IPS-18a (cell line): ENCODE results near the gene METTL21C.

Experiments used
- H3K27ac ChIP-seq: one replicate; pipeline ENCODE4 v1.5.1; 2013; ENCODE audit warnings: low read length
- H3K27me3 ChIP-seq: one replicate; pipeline ENCODE4 v1.6.1; 2013; ENCODE audit warnings: mild to moderate bottlenecking, low read length; ENCODE audit not compliant: control insufficient read depth, insufficient read depth
- H3K36me3 ChIP-seq: one replicate; pipeline ENCODE4 v1.6.1; 2013; ENCODE audit warnings: low read depth, low read length; ENCODE audit not compliant: control insufficient read depth
- H3K4me1 ChIP-seq: one replicate; pipeline ENCODE4 v1.6.1; 2013; ENCODE audit warnings: low read depth, low read length; ENCODE audit not compliant: control insufficient read depth
- H3K4me3 ChIP-seq: one replicate; pipeline ENCODE4 v1.5.1; 2013; ENCODE audit warnings: low read length
- H3K9ac ChIP-seq: one replicate; pipeline ENCODE4 v1.6.1; 2013; ENCODE audit warnings: mild to moderate bottlenecking, low read length, moderate library complexity
- H3K9me3 ChIP-seq: one replicate; pipeline ENCODE4 v1.6.1; 2013; ENCODE audit warnings: low read depth, low read length; ENCODE audit not compliant: control insufficient read depth

The METTL21C gene

DNA sequence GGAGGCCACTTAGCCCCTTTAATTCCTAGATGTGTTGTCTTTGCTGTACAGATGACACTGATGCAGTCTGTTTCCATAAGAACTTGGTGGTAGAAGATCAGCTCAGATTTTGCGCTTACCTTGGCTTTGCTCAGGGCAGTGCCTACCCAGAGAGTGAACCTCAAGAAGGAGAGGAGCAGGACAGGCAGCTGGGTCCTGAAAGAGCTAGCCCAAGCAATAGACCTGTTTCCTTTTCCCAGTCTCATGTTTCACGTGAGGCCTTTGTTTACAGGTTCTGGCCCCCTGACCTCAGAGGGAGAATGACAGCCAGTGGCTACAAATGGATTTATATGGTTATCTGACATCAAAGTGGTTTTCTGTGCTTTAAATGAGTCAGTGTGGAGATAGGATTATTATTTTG lies 40.1 kb downstream of the METTL21C start:
- Histone ChIP-seq H3K9ac (no peak overlapping the region), H3K36me3 (peaks cover 48% of the 10 kb centered on the region), H3K4me3 (no peak overlapping the region), H3K9me3 (no peaks in the 10 kb centered on the region), H3K27ac (no peak overlapping the region), H3K27me3 (no peaks in the 10 kb centered on the region), H3K4me1 (no peaks in the 10 kb centered on the region)

DNA sequence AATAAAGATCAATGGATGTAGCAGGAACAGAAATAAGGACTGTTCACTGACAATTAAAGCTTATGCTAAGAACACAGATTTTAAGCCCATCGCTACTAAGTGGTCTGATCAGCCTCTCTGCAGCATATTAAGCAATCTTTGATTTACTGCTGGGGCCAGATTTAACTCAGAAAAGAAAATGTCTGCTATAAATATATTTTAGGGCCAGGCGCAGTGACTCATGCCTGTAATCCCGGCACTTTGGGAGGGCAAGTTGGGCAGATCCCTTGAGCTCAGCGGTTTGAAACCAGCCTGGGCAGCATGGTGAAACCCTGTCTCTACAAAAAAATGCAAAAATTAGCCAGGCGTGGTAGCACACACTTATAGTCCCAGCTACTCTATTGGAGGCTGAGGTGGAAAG lies 43.0 kb downstream of the METTL21C start:
- Histone ChIP-seq H3K27ac (no peak overlapping the region), H3K4me3 (no peak overlapping the region), H3K4me1 (no peaks in the 10 kb centered on the region), H3K9me3 (no peaks in the 10 kb centered on the region), H3K9ac (no peak overlapping the region), H3K36me3 (peaks cover 52% of the 10 kb centered on the region), H3K27me3 (no peaks in the 10 kb centered on the region)

DNA sequence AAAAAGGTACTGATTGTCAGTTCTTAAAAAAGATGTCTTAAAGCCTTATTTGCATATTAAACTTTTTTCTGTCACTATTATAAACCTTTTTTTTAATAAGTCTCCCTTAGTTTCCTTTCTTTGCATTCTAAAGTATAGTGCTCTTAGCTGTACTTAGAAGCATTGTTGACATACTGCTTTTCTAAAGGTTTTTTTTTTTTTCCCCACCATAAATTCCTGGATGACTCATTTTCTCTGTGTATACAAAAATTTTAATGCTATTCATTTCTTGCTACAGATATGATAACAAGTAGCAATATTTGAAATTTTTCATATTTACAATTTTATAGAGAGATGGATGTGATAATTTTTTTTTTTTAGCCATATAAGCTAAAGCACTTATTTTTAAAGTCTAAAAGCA lies 43.5 kb downstream of the METTL21C start:
- Histone ChIP-seq H3K27ac (no peak overlapping the region), H3K4me3 (no peak overlapping the region), H3K4me1 (no peaks in the 10 kb centered on the region), H3K27me3 (no peaks in the 10 kb centered on the region), H3K9me3 (no peaks in the 10 kb centered on the region), H3K9ac (no peak overlapping the region), H3K36me3 (peaks cover 54% of the 10 kb centered on the region)

DNA sequence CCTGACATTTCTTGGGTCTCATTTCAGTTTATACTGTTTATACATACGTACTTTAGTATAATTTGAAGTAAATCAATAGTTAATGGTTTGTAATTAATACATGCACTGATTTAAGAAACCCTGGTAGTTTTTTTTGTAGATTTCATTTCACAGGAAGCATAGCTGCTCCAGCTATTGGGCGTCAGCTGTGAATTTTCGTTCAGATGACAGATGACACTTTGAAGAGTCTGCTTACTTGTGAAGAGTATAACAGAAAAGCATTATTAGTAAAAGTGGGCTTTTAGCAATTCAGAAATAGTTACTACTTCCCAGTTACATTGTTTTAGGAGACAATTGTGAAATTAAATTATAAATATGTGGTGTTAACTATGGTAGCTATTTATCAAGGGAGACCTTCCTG lies 44.4 kb downstream of the METTL21C start:
- H3K27me3 ChIP-seq = no peaks in the 10 kb centered on the region
- H3K4me3 ChIP-seq = no peak overlapping the region
- no peaks in the 10 kb centered on the region for H3K9me3 ChIP-seq
- H3K9ac ChIP-seq = no peak overlapping the region
- H3K4me1 ChIP-seq = no peaks in the 10 kb centered on the region
- H3K27ac ChIP-seq = no peak overlapping the region
- H3K36me3 ChIP-seq = peaks cover 57% of the 10 kb centered on the region

DNA sequence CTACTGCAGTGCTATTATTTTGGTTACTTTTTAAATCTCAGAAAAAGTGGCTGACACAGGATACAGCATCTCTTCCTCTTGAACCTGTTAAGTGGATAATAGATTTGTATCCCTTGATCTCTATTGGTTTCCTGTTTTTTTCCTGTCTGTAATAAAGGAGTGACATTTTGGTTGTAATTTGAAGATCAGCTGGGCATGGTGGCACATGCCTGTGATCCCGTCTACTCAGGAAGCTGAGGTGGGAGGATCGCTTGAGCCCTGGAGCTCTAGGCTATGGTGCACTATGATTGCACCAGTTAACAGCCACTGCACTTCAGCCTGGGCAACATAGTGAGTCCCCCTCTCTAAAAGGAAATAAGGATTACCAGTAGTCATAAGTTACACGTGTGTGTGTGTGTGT lies 46.8 kb downstream of the METTL21C start:
- H3K9me3 ChIP-seq = no peaks in the 10 kb centered on the region
- H3K4me1 ChIP-seq = no peaks in the 10 kb centered on the region
- peaks cover 75% of the 10 kb centered on the region for H3K36me3 ChIP-seq
- H3K9ac ChIP-seq = no peak overlapping the region
- no peak overlapping the region for H3K27ac ChIP-seq
- no peaks in the 10 kb centered on the region for H3K27me3 ChIP-seq
- no peak overlapping the region for H3K4me3 ChIP-seq

DNA sequence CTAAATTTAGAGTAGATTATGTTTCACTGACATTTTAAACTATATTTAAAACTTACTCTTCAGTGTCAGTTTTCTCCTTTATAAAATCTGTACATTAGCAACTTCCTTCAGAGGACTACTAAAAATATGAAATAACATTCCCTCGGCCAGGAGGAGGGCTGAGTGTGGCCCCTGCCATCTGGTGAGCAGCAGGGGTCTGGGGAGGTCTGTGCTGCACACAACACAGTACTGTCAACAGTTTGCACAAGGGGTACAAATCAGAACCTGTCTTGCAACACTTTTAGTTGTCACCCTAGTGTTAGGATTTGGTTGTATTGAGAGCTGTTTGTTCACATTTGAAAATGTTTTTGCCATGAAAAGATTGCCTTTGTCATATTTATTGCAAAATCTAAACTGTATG lies 49.1 kb downstream of the METTL21C start:
- Histone ChIP-seq H3K27ac (no peak overlapping the region), H3K9me3 (no peaks in the 10 kb centered on the region), H3K4me3 (no peak overlapping the region), H3K9ac (no peak overlapping the region), H3K4me1 (no peaks in the 10 kb centered on the region), H3K27me3 (no peaks in the 10 kb centered on the region), H3K36me3 (peaks cover 94% of the 10 kb centered on the region)

GRCh38 chr13:102643656-102644055 lies 51.2 kb downstream of the METTL21C start:
- Histone ChIP-seq H3K4me3 (no peak overlapping the region), H3K36me3 (peaks cover 88% of the 10 kb centered on the region), H3K27me3 (no peaks in the 10 kb centered on the region), H3K9me3 (no peaks in the 10 kb centered on the region), H3K27ac (no peak overlapping the region), H3K4me1 (no peaks in the 10 kb centered on the region), H3K9ac (no peak overlapping the region)

GRCh38 chr13:102642475-102642874 lies 52.4 kb downstream of the METTL21C start:
- Histone ChIP-seq H3K4me3 (no peak overlapping the region), H3K27ac (no peak overlapping the region), H3K27me3 (no peaks in the 10 kb centered on the region), H3K9ac (no peak overlapping the region), H3K4me1 (no peaks in the 10 kb centered on the region), H3K36me3 (peaks cover 88% of the 10 kb centered on the region), H3K9me3 (no peaks in the 10 kb centered on the region)

DNA sequence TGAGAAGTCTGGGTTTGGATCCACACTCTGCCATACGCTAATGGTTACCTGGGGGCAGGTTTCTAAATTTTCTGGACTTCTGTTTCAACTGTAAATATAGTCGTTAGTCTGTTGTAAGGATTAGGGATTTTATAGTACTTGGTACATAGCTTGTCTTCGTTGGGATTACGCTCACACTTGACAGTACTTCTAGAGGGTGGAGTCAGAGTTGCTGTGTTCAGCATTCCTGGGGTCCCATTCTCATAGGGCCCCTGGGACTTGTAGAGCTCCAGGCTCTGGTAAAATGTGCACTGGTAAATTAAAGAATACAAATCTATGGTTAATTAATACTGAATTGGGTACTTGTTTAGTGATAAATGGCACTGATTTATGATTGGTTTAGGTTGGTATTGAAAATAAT lies 52.8 kb downstream of the METTL21C start:
- no peaks in the 10 kb centered on the region for H3K4me1 ChIP-seq
- H3K9me3 ChIP-seq = no peaks in the 10 kb centered on the region
- peaks cover 87% of the 10 kb centered on the region for H3K36me3 ChIP-seq
- no peak overlapping the region for H3K27ac ChIP-seq
- H3K27me3 ChIP-seq = no peaks in the 10 kb centered on the region
- H3K9ac ChIP-seq = no peak overlapping the region
- no peak overlapping the region for H3K4me3 ChIP-seq

DNA sequence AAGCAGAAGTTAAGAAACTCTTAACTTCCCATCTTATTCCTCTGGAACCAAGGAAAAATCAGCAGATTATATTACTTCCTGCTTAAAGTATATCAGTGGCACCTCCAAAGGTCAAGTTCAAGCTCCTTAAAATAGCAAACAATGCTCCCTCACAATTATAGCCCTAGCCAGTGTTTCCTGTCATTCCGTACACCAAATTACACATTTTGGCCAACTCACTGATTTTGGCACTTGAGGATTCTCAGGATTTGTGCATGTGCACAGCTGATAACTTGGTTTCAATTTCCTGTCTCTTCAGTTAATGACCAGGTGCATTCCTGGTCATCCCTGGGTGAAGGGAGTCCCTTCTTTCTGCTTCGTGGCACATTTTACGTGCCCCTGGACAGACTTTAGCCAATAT lies 56.1 kb downstream of the METTL21C start:
- H3K27ac ChIP-seq = no peak overlapping the region
- no peaks in the 10 kb centered on the region for H3K9me3 ChIP-seq
- no peak overlapping the region for H3K9ac ChIP-seq
- H3K27me3 ChIP-seq = no peaks in the 10 kb centered on the region
- H3K36me3 ChIP-seq = peaks cover 89% of the 10 kb centered on the region
- no peaks in the 10 kb centered on the region for H3K4me1 ChIP-seq
- H3K4me3 ChIP-seq = no peak overlapping the region
